ENCODE data around the gene SEPTIN5.
"Not testable (repeated sequence)": the region's sequence is repeated elsewhere in the genome, so short reads cannot be mapped to it uniquely, and the experiment has no call there.

SEPTIN5 gene

DNA sequence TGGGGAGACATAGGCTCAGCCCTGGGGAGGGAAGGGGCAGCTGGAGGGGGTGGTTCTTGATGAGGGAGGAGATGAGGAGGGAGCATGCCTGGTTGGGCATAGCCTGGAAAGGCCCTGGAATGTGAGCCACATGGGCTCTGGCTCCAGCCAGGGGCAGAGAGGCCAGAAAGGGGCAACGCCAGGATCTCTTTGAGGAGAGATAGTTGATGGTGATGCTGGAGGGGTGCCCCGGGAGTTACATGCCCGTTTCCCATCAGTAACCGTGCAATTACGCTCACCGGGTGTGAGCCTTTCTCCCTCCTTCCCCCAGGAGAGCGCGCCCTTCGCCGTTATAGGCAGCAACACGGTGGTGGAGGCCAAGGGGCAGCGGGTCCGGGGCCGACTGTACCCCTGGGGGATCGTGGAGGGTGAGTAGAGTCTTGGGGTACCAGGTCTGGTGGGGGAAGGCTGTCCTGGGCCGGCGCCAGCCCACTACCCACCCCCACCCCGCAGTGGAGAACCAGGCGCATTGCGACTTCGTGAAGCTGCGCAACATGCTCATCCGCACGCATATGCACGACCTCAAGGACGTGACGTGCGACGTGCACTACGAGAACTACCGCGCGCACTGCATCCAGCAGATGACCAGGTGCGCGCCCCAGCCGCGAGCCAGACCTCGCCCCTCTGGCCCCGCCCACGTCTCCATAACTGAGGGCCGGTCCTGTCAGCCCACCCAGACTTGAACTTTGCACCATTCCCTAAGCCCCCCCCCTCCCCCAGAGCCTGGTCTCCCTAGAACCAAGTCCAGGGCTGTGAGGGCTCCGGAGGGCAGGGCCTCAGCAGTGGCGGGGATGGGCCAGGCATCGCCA, 7.3 kb downstream of the SEPTIN5 start:
- no peak for DNase-seq

- DNase-seq = no peak
Measured at GRCh38 chr22:19722178-19722981, 8.1 kb downstream of the SEPTIN5 start.

GRCh38 chr22:19722982-19723231, 8.6 kb downstream of the SEPTIN5 start:
- DNase-seq = no peak

- DNase-seq = no peak
Measured at GRCh38 chr22:19723232-19723982, 9.1 kb downstream of the SEPTIN5 start, which contains the start of gene GP1BB. TSS of gene GP1BB (plus strand) at chr22:19723539. CDS start at chr22:19723570, 31 bp downstream.

DNA sequence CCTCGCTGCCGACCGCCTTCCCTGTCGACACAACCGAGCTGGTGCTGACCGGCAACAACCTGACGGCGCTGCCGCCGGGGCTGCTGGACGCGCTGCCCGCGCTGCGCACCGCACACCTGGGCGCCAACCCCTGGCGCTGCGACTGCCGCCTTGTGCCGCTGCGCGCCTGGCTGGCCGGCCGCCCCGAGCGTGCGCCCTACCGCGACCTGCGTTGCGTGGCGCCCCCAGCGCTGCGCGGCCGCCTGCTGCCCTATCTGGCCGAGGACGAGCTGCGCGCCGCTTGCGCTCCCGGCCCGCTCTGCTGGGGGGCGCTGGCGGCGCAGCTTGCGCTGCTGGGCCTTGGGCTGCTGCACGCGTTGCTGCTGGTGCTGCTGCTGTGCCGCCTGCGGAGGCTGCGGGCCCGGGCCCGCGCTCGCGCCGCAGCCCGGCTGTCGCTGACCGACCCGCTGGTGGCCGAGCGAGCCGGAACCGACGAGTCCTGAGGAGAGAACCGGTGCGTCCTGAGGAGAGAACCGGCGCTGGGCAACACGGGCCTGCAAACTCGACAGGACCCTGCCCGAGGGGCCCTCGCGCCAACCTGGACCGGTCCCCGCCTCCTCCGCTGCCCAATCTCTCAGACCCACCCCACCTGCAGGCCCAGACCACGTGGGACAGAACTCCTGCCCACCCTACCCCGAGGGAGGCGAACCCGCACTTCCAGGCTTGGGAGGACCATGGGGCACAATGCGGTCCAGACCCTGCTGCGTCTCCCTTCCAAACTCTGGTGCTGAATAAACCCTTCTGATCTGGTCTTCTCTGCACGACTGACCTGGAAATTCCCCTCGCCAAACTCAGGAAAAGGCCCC, 9.9 kb downstream of the SEPTIN5 start:
- DNase-seq = no peak

DNA sequence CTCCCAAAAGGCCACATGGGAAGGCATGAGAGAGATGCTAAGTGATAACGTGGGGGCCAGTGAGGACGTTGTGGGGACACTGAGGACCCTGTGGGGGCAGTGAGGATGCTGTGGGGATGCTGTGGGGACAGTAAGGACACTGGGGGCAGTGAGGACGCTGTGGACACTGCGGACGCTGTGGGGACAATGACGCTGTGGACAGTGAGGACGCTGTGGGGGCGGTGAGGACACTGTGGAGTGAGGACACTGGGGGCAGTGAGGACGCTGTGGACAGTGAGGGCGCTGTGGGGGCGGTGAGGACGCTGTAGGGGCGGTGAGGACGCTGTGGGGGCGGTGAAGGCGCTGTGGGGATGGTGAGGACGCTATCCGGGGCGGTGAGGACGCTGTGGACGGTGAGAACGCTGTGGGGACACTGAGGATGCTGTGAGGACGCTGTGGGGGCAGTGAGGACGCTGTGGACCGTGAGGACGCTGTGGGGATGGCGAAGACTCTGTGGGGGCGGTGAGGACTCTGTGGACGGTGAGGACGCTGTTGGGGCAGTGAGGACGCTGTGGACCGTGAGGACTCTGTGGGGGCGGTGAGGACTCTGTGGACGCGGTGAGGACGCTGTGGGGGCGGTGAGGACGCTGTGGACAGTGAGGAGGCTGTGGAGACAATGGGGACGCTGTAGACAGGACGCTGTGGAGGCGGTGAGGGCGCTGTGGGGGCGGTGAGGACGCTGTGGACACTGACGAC, 10.8 kb downstream of the SEPTIN5 start:
- no peak for DNase-seq

DNA sequence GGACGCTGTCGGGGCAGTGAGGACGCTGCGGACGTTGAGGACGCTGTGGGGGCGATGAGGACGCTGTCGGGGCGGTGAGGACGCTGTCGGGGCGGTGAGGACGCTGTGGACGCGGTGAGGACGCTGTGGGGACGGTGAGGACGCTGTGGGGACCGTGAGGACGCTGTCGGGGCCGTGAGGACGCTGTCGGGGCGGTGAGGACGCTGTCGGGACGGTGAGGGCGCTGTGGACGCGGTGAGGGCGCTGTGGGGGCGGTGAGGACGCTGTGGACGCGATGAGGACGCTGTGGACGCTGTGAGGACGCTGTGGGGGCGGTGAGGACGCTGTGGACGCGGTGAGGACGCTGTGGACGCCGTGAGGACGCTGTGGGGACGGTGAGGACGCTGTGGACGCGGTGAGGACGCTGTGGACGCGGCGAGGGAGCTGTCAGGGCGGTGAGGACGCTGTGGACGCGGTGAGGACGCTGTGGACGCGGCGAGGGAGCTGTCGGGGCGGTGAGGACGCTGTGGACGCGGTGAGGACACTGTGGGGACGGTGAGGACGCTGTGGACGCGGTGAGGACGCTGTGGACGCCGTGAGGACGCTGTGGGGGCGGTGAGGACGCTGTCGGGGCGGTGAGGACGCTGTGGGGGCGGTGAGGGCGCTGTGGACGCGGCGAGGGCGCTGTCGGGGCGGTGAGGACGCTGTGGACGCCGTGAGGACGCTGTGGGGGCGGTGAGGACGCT, 11.9 kb downstream of the SEPTIN5 start:
- not testable (repeated sequence) for DNase-seq

DNA sequence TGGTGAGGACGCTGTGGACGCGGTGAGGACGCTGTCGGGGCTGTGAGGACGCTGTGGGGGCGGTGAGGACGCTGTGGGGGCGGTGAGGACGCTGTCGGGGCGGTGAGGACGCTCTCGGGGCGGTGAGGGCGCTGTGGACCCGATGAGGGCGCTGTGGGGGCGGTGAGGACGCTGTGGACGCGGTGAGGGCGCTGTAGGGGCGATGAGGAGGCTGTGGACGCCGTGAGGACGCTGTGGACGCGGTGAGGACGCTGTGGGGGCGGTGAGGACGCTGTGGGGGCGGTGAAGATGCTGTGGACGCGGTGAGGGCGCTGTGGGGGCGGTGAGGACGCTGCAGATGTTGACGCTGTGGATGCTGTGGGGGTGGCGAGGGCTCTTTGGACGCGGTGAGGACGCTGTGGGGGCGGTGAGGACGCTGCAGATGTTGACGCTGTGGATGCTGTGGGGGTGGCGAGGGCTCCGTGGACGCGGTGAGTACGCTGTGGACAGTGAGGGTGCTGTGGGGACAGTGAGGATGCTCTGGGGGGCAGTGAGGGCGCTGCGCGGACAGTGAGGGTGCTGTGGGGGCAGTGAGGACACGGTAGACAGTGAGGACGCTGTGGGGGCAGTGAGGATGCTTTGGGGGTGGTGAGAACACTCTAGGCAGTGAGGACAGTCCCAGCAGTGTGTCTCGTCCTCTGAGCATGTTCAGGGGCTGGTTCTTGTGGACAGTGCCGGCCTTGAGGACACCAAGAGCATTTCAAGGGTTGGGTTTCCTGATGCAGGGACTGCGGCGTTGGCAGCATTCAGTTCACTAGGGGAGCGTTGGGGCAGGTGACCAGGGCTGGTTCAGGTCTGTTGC, 13.2 kb downstream of the SEPTIN5 start:
- no peak for DNase-seq

DNA sequence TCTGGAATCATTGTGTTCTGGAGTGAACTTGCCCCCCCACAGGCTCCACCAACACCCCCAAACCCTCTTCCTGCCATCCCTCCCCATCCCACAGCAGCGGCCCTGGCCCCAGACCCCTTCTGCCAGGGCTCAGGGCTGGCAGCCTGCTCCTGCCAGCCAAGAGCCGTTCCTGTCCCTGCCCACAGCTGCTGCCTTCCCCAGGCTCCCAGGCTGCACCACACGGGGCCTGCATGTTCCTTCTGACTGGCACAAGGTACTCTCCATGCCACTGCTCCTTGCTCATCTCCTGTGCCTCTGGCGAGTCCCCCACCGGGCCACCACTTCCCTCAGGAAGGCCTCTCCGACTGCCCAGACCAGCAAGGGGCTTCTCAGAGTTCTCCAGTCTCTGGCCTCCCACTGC, 14.0 kb downstream of the SEPTIN5 start:
- no peak for DNase-seq

- no peak for DNase-seq
Measured at GRCh38 chr22:19728836-19729235, 14.5 kb downstream of the SEPTIN5 start.

DNA sequence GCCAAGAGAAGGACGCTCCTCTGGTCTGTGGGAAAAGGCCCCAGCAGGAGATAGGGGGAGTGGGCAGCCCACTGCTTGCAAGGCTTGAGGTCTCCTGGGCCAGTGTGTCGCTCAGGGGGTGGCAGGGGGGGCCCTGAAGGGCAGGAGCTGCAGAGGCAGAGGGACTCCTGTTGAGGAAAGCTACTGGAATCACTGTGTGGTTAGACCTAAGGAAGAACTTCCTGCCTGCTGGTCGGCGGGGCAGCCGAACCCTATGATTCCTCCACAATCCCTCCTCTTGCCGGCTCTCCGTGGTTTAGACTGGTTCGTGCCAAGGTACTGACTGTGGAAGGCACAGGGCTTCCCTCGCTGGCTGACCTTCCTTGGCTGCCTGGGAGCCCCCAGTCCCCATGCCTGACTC, 15.2 kb downstream of the SEPTIN5 start:
- no peak for DNase-seq

DNA sequence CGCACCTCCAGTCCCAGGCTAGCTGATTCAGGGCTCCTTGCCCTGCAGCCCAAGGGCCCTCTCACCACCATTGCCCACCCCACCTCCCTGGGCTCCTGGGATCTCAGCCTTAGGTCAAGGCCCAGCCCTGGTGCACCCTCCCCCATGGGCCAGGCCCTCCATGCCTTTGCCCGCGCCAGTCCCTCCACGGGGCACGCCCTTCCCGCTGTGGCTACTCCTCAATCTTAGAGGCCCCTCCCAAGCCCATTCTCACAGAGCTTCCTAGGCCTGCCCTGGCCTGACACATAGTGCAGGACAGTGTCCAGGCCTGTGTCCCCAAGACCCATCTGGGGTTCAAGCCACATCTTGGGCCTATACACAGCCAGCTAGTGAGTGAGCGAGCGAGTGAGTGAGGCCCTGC, 15.9 kb downstream of the SEPTIN5 start:
- DNase-seq = no peak

GRCh38 chr22:19730655-19731360, 16.5 kb downstream of the SEPTIN5 start:
- peak; percentile 31 for DNase-seq

GRCh38 chr22:19731361-19732135, 17.2 kb downstream of the SEPTIN5 start:
- no peak for DNase-seq

- no peak for DNase-seq
Measured at GRCh38 chr22:19732403-19733113, 18.3 kb downstream of the SEPTIN5 start.

DNA sequence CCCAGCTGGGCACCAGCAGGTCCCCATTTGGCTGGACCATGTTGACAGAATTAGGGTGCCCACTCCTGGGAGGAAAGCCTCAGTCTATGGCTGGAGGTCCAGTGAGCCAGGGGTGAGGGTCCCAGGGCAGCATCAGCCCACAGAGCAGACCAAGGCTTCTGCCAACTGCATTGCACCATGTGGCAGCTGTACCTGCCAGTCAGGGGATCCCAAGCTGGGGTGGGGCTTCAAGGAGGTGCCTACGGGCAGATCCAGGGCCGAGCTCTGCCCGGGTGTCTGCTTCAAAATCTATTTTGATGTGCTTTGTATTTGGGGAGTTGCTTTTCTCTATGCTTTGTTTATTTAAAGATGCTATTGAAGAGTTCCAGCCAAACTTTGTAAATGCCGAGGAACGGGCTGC, 19.5 kb downstream of the SEPTIN5 start:
- no peak for DNase-seq

DNA sequence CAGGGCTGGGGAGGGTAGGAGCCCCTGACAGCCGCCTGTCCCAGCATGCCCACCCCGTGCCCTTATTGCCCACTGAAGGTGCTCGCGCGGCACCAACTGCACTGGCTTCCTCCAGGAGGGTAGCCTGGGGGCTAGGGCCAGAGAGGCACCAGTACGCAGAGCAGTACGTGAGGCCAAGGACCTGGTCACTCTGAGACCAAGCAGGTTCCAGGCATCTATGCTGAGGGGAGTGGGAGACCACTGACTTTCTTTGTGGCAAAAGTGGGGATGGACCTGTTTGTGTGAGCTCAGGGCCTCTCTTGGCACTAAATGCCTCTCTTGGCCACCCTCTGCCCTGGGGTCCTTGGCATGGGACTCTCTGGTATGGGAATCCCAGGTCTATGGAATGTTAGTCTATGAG, 19.9 kb downstream of the SEPTIN5 start:
- no peak for DNase-seq

GRCh38 chr22:19734837-19735382, 20.6 kb downstream of the SEPTIN5 start:
- DNase-seq = no peak
